Activated T-cell treated with anti-CD3 and anti-CD28 coated beads, Interleukin-2, amount 50 U/mL, for 72 hours (primary cell): Measurements from ENCODE around the gene DUSP2. TPM values are rescaled to one million over a fixed set of nuclear protein-coding genes. Genes with fewer than 3 reads are reported as not detected.

Source experiments
- ATAC-seq, 2 donors: fragments of 150-1000 bp; cut with Tn5 transposase; replicated peaks in 1 of 2; 2 replicates each; pipeline ENCODE4 v1.10.0; 2021; ENCODE audit warnings: moderate library complexity in 2 of 2, mild to moderate bottlenecking in 1 of 2
- DNase-seq, 2 donors: peaks; one replicate each; pipeline ENCODE4 v3.0.0; 2021 to 2022; ENCODE audit warnings: mixed read lengths in 1 of 2
- H3K27ac Mint-ChIP-seq: one replicate; pipeline ENCODE4 v1.8.0; 2022; ENCODE audit warnings: mild to moderate bottlenecking, moderate library complexity, mixed read lengths
- H3K27me3 Mint-ChIP-seq: one replicate; pipeline ENCODE4 v1.8.0; 2022; ENCODE audit warnings: low read depth, mixed read lengths
- H3K36me3 Mint-ChIP-seq, 2 donors: one replicate each; pipeline ENCODE4 v1.8.0; 2022; ENCODE audit warnings: mixed read lengths in 2 of 2, mild to moderate bottlenecking in 1 of 2; ENCODE audit not compliant: insufficient read depth in 2 of 2
- H3K4me1 Mint-ChIP-seq: one replicate; pipeline ENCODE4 v1.8.0; 2022; ENCODE audit warnings: low read depth, mixed read lengths
- H3K4me3 Mint-ChIP-seq, 2 donors: one replicate each; pipeline ENCODE4 v1.8.0; 2022; ENCODE audit warnings: mild to moderate bottlenecking in 2 of 2, mixed read lengths in 2 of 2, moderate library complexity in 2 of 2
- H3K9me3 Mint-ChIP-seq, 2 donors: one replicate each; pipeline ENCODE4 v1.8.0; 2022; ENCODE audit warnings: mixed read lengths in 2 of 2
- total RNA-seq, 2 donors: library from RNA; stranded (reverse); gene quantifications; one replicate each; pipeline ENCODE4 v1.2.3, GENCODE V29; 2022

The DUSP2 gene, protein sequence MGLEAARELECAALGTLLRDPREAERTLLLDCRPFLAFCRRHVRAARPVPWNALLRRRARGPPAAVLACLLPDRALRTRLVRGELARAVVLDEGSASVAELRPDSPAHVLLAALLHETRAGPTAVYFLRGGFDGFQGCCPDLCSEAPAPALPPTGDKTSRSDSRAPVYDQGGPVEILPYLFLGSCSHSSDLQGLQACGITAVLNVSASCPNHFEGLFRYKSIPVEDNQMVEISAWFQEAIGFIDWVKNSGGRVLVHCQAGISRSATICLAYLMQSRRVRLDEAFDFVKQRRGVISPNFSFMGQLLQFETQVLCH
- total RNA-seq, result 100 to 1,000 TPM; 340 to 388 TPM

DNA sequence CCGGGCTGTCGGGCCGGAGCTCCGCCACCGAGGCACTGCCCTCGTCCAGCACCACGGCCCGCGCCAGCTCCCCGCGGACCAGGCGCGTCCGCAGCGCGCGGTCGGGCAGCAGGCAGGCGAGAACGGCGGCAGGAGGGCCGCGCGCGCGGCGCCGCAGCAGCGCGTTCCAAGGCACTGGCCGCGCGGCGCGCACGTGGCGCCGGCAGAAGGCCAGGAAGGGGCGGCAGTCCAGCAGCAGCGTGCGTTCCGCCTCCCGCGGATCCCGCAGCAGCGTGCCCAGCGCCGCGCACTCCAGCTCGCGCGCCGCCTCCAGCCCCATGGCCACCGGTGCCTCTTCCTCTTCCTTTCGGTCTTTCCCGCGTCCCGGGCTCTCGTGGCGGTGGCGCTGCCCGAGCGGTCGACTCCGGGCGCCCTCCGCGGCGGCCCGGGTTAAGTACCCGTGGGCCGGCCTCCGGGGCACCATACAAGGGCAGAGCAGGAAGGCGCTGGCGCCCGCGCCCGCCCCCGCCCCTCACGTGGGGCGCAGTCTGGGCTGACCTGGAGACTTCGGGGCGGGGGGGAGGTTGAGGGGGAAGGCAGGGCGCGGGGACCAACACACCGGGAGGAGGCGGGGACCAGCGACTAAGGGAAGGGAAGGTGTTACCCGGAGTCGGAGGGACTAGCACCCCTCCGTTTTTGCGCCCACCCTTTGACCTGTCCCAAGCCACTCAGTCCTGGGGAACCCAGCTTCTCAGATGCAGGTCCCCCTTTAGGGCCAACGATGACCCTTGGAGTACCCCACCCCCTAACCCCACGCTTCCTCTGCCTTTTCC is at the start of gene DUSP2:
Gene DUSP2 (minus strand): TSS at position 405 of the 812 bp plus-strand sequence. CDS start 86 bp downstream, at position 319.
- H3K27me3 Mint-ChIP-seq, result no peaks in the 10 kb centered on the region
- peak; percentile 95 to 97 for DNase-seq
- H3K27ac Mint-ChIP-seq, result peak within 1 kb of the TSS; percentile 94
- ATAC-seq, result peak; percentile 60 to 61
- H3K4me3 Mint-ChIP-seq, result peak within 1 kb of the TSS; percentile 94 to 96
- H3K4me1 Mint-ChIP-seq, result peaks cover 70% of the 10 kb centered on the region
- H3K9me3 Mint-ChIP-seq, result no peaks in the 10 kb centered on the region
- peaks cover 19% of the 10 kb centered on the region in 2 donors for H3K36me3 Mint-ChIP-seq

DNA sequence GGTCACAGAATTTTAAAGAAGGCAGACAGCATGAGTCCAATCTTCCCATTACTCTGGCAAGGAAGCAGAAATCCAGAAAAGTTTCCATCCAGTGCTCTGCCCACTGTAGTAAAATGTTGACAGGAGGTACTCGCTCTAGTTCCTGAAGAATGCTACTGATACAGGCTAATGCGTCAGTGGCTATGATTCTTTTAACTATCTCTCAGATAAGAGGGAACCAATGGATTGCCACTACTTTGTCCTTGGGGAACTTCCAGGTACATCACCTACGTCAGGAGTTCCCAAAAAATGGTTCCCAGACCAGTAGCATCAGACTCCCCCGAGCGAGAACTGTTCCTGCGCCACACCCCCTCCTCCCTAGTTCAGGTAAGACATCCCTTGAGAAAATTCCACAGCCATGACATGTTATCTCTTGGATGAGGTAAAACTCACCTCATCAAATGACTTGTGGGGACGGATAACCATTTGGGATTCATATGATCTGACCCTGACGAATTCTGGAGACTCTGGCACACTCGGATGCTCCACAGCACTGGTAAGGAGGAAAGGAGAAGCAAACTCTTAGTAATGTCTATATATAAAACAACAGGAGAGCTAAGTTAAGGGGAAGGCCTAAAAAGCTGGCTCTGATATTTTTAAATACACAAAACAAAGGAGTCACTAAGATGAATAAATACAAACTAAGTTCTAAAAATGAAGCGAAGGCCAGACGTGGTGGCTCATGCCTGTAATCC is 46.9 kb upstream of the DUSP2 start:
- Mint-ChIP-seq H3K36me3 (peaks cover 17 to 33% of the 10 kb centered on the region in 2 donors), H3K4me1 (peaks cover 10% of the 10 kb centered on the region), H3K9me3 (no peaks in the 10 kb centered on the region), H3K4me3 (no peak overlapping the region), H3K27ac (no peak overlapping the region), H3K27me3 (no peaks in the 10 kb centered on the region)
- DNase-seq (no peak), ATAC-seq (no peak)

DNA sequence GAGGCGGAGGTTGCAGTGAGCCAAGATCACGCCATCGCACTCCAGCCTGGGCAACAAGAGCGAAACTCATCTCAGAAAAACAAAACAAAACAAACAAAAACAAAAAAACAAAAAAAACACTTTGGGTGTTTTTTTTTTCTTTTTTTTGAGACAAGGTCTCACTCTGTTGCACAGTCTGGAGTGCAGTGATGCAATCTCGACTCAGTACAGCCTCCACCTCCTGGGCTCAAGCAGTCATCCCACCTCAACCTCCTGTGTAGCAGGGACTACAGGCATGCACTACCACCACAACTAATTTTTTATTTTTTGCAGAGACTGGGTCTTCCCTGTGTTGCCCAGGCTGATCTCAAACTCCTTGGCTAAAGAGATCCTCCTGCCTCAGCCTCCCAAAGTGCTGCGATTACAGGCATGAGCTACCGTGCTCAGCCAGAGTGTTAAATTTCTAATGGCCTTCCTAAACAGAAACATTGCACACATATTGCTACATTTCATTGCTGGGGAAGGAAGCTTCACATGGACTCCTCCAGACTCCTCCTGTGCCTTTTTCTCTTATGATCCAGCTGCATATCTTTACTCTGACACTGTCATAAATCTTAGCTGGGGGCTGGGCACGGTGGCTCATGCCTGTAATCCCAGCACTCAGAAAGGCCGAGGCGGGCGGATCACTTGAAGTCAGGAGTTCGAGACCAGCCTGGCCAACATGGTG is 43.7 kb upstream of the DUSP2 start:
- Mint-ChIP-seq H3K36me3 (peaks cover 17 to 44% of the 10 kb centered on the region in 2 donors), H3K4me1 (no peaks in the 10 kb centered on the region), H3K27ac (no peak overlapping the region), H3K9me3 (no peaks in the 10 kb centered on the region), H3K27me3 (no peaks in the 10 kb centered on the region), H3K4me3 (no peak overlapping the region)
- DNase-seq (no peak), ATAC-seq (no peak)

DNA sequence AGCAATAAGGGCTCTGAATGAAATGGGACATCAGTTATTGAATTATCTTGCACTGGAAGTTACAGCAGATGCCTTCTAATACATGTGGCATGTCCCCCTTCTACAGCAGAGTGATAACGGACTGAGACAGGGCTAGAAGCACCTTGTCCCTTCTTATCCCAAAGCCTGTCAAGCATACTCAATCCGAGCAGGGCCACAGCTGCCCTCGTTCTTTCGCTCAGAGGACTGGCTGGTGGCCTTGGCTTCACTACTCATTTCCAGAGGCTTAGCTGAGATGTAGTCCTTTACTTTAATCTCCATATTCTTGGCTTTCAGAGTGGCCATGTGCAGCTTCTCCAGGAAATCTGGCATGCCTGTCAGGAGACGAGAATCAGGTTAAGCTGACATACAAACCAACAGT is 41.3 kb upstream of the DUSP2 start:
- Mint-ChIP-seq H3K4me1 (peaks cover 5% of the 10 kb centered on the region), H3K9me3 (no peaks in the 10 kb centered on the region), H3K36me3 (peaks cover 9 to 29% of the 10 kb centered on the region in 2 donors), H3K27me3 (no peaks in the 10 kb centered on the region), H3K4me3 (no peak overlapping the region), H3K27ac (no peak overlapping the region)
- ATAC-seq, result no peak
- no peak for DNase-seq

DNA sequence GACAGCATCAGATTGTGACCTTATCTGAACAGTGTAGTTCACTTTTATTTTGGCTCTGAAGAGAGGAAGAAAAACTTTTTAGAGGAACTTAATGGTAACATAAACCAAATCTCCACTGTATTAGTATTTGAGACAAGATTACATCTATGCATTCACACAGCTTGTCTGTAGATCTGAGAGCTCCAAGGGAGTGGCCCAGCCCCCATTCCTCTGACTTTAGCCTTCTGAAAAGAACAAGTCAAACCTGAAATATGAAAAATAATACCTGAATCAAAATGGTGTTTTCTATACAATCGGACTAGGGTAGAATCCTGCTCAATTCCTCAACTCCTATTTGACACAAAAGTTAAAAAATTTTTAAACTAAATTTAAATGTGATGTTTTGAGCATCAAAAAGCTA is 40.3 kb upstream of the DUSP2 start:
- Mint-ChIP-seq H3K27ac (no peak overlapping the region), H3K27me3 (no peaks in the 10 kb centered on the region), H3K9me3 (no peaks in the 10 kb centered on the region), H3K36me3 (peaks cover 6 to 23% of the 10 kb centered on the region in 2 donors), H3K4me3 (no peak overlapping the region), H3K4me1 (peaks cover 5% of the 10 kb centered on the region)
- DNase-seq, result no peak
- no peak for ATAC-seq

DNA sequence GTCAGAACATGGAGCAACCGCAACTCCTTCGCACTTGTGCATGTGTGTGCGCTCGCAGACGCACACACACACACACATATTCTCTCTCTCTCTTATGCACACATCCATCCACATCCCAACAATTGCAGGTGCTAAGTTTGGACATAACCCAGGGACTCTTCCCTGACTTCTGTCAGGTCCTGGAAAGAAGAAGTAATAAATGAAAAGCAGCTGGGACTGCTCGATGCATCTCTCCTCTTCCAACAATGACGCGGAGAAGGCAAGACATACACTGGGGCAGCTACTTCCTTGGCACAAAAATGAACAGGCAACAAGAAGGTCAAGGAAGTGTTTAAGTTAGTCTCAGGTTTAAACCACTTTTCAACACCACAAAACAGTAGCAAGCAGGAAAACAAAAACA is 39.7 kb upstream of the DUSP2 start:
- Mint-ChIP-seq H3K36me3 (peaks cover 6 to 23% of the 10 kb centered on the region in 2 donors), H3K4me1 (peaks cover 5% of the 10 kb centered on the region), H3K4me3 (no peak overlapping the region), H3K27ac (peak overlapping the region; percentile 30), H3K27me3 (no peaks in the 10 kb centered on the region), H3K9me3 (no peaks in the 10 kb centered on the region)
- ATAC-seq (no peak), DNase-seq (no peak)

DNA sequence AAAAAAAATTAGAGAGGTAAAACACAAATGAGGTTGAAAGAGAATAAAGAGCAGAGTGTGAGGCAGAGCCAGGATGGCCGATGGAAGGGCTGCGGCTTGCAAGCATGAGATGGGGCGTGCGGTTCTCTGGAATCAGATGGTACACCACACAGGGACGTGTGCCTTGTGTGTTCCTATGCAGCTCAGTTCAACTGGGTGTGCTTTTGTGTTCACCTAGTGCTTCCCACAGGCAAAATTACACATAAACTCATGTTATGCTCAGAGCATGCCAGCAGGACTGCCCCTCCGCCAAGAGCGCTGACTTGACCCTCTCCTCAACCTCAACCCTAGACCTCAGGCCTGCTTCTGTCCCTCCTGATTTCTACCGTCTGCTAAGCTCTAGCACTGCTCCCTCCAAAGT is 38.9 kb upstream of the DUSP2 start:
- no peaks in the 10 kb centered on the region for H3K9me3 Mint-ChIP-seq
- H3K27ac Mint-ChIP-seq, result no peak overlapping the region
- H3K4me3 Mint-ChIP-seq, result no peak overlapping the region

DNA sequence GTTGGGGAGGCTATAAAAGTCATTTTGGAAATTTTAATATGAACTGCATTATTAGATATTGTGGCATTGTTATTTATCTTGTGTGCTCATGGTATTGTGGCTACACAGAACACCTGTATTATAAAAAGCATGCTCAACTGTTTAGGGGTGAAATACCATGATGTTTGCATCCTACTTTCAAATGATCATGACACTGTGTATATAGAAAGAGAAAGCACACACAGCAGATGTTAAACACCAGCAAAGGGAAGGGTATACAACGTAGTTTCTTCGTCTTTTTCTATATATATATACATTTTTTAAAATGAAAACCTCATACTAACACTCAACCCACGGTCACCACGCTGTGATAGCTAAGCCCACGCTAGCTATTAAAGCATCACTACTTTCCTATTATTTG is 36.3 kb upstream of the DUSP2 start:
- H3K27ac Mint-ChIP-seq, result no peak overlapping the region
- peaks cover 5% of the 10 kb centered on the region for H3K4me1 Mint-ChIP-seq
- H3K27me3 Mint-ChIP-seq, result no peaks in the 10 kb centered on the region
- no peak overlapping the region for H3K4me3 Mint-ChIP-seq
- H3K36me3 Mint-ChIP-seq, result peaks cover 4 to 15% of the 10 kb centered on the region in 2 donors
- H3K9me3 Mint-ChIP-seq, result no peaks in the 10 kb centered on the region
- no peak for DNase-seq
- ATAC-seq, result no peak

More for the DNA sequence above, 38.9 kb upstream of the DUSP2 start:
- H3K36me3 Mint-ChIP-seq, result peaks cover 6 to 23% of the 10 kb centered on the region in 2 donors
- peaks cover 5% of the 10 kb centered on the region for H3K4me1 Mint-ChIP-seq
- no peaks in the 10 kb centered on the region for H3K27me3 Mint-ChIP-seq
- ATAC-seq (no peak), DNase-seq (no peak)

DNA sequence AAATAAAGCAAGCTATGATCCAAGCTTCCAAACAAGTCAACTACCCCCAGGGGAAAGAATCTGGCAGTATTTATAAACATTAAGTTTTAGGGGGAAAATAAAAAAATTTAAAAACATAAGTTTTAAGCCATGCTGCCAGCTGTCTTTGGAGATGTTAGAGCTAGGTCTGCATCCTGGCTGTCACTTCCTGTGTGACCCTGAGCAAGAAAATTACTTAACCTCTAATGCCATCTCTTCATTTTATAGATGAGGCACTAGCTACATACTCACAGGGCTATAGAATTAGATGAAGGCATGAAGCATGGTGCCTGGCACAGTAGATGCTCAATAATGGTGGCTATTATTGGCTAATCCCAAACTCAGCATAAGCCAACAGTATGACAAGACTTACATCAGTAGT is 35.3 kb upstream of the DUSP2 start:
- Mint-ChIP-seq H3K27me3 (no peaks in the 10 kb centered on the region), H3K4me1 (peaks cover 5% of the 10 kb centered on the region), H3K9me3 (no peaks in the 10 kb centered on the region), H3K4me3 (no peak overlapping the region), H3K27ac (no peak overlapping the region), H3K36me3 (peaks cover 4 to 12% of the 10 kb centered on the region in 2 donors)
- no peak for ATAC-seq
- DNase-seq, result no peak

DNA sequence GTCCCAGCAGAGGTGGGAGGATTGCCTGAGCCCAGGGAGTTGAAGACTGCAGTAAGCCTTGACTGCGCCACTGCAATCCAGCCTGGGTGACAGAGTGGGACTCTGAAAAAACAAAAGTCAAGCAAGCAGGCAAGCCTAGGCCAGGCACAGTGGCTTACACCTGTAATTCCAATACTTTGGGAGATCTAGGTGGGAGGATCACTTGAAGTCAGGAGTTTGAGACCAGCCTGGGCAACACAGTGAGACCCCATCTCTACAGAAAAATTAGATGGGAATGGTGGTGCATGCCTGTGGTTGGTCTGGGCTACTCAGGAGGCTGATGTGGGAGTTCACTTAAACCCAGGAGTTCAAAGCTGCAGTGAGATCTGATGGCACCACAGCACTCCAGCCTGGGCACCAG is 34.8 kb upstream of the DUSP2 start:
- H3K4me1 Mint-ChIP-seq, result peaks cover 5% of the 10 kb centered on the region
- H3K36me3 Mint-ChIP-seq, result peaks cover 1 to 7% of the 10 kb centered on the region in 2 donors
- no peaks in the 10 kb centered on the region for H3K9me3 Mint-ChIP-seq
- H3K27me3 Mint-ChIP-seq, result no peaks in the 10 kb centered on the region
- ATAC-seq (no peak), DNase-seq (no peak)
- H3K4me3 Mint-ChIP-seq, result no peak overlapping the region
- no peak overlapping the region for H3K27ac Mint-ChIP-seq

DNA sequence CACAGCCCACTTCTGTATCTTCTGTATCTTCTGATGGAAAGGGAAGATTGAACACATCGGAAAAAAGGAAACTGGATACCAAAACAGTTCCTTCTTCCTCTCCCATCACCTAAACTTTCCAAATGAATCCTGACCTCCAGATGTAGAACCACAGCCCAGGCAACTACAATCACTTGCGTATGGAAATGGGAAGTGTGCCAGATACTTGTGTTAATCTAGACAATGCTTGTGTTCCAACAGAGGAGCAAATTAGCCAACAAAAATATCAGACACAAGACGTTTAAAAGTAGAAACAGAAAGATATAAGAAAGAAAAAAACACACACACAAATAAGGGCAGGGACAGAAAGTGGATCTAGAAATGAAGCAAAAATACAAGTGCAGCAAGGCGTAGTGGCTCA is 31.4 kb upstream of the DUSP2 start:
- H3K4me1 Mint-ChIP-seq, result peaks cover 24% of the 10 kb centered on the region
- no peaks in the 10 kb centered on the region for H3K9me3 Mint-ChIP-seq
- H3K36me3 Mint-ChIP-seq, result no peaks in the 10 kb centered on the region
- H3K27ac Mint-ChIP-seq, result no peak overlapping the region
- no peak overlapping the region for H3K4me3 Mint-ChIP-seq
- no peak for DNase-seq
- H3K27me3 Mint-ChIP-seq, result no peaks in the 10 kb centered on the region
- ATAC-seq, result no peak

DNA sequence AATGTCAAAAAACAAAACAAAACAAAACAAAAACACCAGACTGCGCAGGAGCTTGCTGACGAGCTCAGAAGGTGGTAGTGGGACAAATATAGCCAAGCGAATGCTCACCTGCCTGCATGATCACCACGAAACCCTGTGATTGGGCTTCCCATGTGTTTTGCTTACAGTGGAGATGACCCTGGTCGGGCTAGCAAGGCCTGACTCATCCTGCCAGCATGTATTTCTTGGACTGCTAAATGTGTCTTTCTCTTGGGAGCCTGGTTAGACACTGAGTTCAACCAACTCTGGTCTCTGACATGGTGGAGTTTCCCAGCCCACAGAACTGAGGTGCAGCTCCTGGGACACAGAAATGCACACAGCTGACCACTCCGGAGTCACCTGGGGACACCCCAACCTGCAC is 30.7 kb upstream of the DUSP2 start:
- peaks cover 24% of the 10 kb centered on the region for H3K4me1 Mint-ChIP-seq
- H3K4me3 Mint-ChIP-seq, result no peak overlapping the region
- no peaks in the 10 kb centered on the region for H3K27me3 Mint-ChIP-seq
- DNase-seq (no peak), ATAC-seq (no peak)
- no peaks in the 10 kb centered on the region for H3K36me3 Mint-ChIP-seq
- no peak overlapping the region for H3K27ac Mint-ChIP-seq
- H3K9me3 Mint-ChIP-seq, result no peaks in the 10 kb centered on the region
